ENCODE data around the gene BSDC1.

- TF ChIP-seq CHD2 (IDR thresholded peaks at IDR 0.05; ENCODE audit: borderline replicate concordance, low read depth, low read length) (no peak), CHD1 (IDR thresholded peaks at IDR 0.05; ENCODE audit: low read depth, low read length) (no peak), SPI1 (IDR thresholded peaks at IDR 0.05; ENCODE audit: borderline replicate concordance, insufficient read depth, low read depth, low read length) (no peak), JUND (IDR thresholded peaks at IDR 0.05; ENCODE audit: low read depth, low read length) (no peak), SRF (IDR thresholded peaks at IDR 0.05; ENCODE audit: low read depth in 2 of 2, low read length in 2 of 2) (no peak), ATF2 (IDR thresholded peaks at IDR 0.05; ENCODE audit: low read length) (no peak), ELK1 (IDR thresholded peaks at IDR 0.05; ENCODE audit: low read depth, low read length) (no peak), ESRRA (IDR thresholded peaks at IDR 0.05; ENCODE audit: low read length) (no peak), POLR2A (IDR thresholded peaks at IDR 0.05; ENCODE audit: low read depth, low read length) (no peak)
Measured at GRCh38 chr1:32333251-32333963, 60.8 kb downstream of the BSDC1 start.

All from GM12878 (cell line).